Epithelial cell of esophagus (primary cell): Measurements from ENCODE around the gene NCOA7.

Experiments
- DNase-seq: peaks from one replicate; pipeline ENCODE4 v3.0.0; 2010; ENCODE audit warnings: low read depth
- H3K4me3 ChIP-seq: 2 replicates; pipeline ENCODE4 v1.5.1; 2011; ENCODE audit warnings: mild to moderate bottlenecking, low read length, control low read depth
- CTCF ChIP-seq: IDR thresholded peaks from 2 replicates; pipeline ENCODE4 v1.5.1; 2011; ENCODE audit warnings: low read depth, mild to moderate bottlenecking, low read length, control low read depth, inconsistent platforms; ENCODE audit not compliant: insufficient read depth; ENCODE audit errors: missing control alignments

Gene NCOA7

GRCh38 chr6:125957845-125958244 lies 167.1 kb downstream of the NCOA7 start:
- TF ChIP-seq CTCF: no peak
- peak overlapping the region; percentile 84 for H3K4me3 ChIP-seq
- DNase-seq: peak; percentile 84

GRCh38 chr6:125959041-125959440 lies 168.3 kb downstream of the NCOA7 start:
- no peak for DNase-seq
- H3K4me3 ChIP-seq: no peak overlapping the region
- TF ChIP-seq CTCF: no peak

GRCh38 chr6:125961117-125961516 lies 170.4 kb downstream of the NCOA7 start:
- no peak for DNase-seq
- TF ChIP-seq CTCF: no peak
- H3K4me3 ChIP-seq: no peak overlapping the region

GRCh38 chr6:125962900-125963497 lies 172.2 kb downstream of the NCOA7 start:
- no peak overlapping the region for H3K4me3 ChIP-seq
- no peak for TF ChIP-seq CTCF
- DNase-seq: no peak

- no peak for TF ChIP-seq CTCF
- no peak overlapping the region for H3K4me3 ChIP-seq
Observed at GRCh38 chr6:125963817-125964216, 173.1 kb downstream of the NCOA7 start.

GRCh38 chr6:125966569-125966968 lies 175.8 kb downstream of the NCOA7 start:
- TF ChIP-seq CTCF: no peak
- DNase-seq: no peak
- no peak overlapping the region for H3K4me3 ChIP-seq

More at GRCh38 chr6:125963817-125964216, 173.1 kb downstream of the NCOA7 start:
- no peak for DNase-seq

- no peak for TF ChIP-seq CTCF
- H3K4me3 ChIP-seq: no peak overlapping the region
- DNase-seq: no peak
Observed at GRCh38 chr6:125968493-125968892, 177.7 kb downstream of the NCOA7 start.
